Measurements from ENCODE around the gene ROBO2. TPM values are rescaled to one million over a fixed set of nuclear protein-coding genes. Genes with fewer than 3 reads are reported as not detected.

Gene ROBO2
- total RNA-seq, 1 donor from 2014 or later: 0.79 TPM

GRCh38 chr3:77338195-77338594 is 298.3 kb downstream of the ROBO2 start:
- H3K36me3 ChIP-seq (ENCODE audit: control insufficient read depth, insufficient read depth, low read length): no peaks in the 10 kb centered on the region
- no peaks in the 10 kb centered on the region for H3K27me3 ChIP-seq (ENCODE audit: control insufficient read depth, insufficient read depth, low read length)
- DNase-seq (ENCODE audit: low read depth) (no peak), FAIRE-seq (no peak)
- no peak overlapping the region for H3K4me3 ChIP-seq (ENCODE audit: low read depth, low read length)
- no peak for TF ChIP-seq CTCF (IDR thresholded peaks at IDR 0.05; ENCODE audit: insufficient read depth, low read length, severe bottlenecking)

DNA sequence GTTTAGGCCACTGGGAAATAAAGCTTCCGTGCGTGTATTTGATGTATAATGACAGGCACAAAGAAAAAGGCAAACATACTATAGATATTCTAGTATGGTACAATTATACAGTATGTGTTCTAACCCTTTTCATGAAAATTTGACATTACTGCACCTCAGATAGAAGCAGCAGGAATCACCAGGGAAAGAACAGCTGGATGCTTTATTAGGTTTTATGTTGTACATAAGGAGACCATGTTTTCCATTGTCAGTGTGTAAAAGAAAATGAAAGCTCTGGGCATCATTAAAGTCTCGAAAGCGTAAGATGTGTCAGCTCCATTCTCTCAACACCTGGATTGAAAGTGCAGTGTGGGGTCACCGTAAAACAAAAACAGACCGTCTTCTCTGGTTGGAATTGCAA is 302.1 kb downstream of the ROBO2 start:
- no peak overlapping the region for H3K4me3 ChIP-seq (ENCODE audit: low read depth, low read length)
- TF ChIP-seq CTCF (IDR thresholded peaks at IDR 0.05; ENCODE audit: insufficient read depth, low read length, severe bottlenecking): no peak
- DNase-seq (ENCODE audit: low read depth) (no peak), FAIRE-seq (no peak)
- H3K27me3 ChIP-seq (ENCODE audit: control insufficient read depth, insufficient read depth, low read length): no peaks in the 10 kb centered on the region
- no peaks in the 10 kb centered on the region for H3K36me3 ChIP-seq (ENCODE audit: control insufficient read depth, insufficient read depth, low read length)

GRCh38 chr3:77342688-77343087 is 302.8 kb downstream of the ROBO2 start:
- FAIRE-seq (no peak), DNase-seq (ENCODE audit: low read depth) (no peak)
- no peaks in the 10 kb centered on the region for H3K27me3 ChIP-seq (ENCODE audit: control insufficient read depth, insufficient read depth, low read length)
- H3K4me3 ChIP-seq (ENCODE audit: low read depth, low read length): no peak overlapping the region
- no peak for TF ChIP-seq CTCF (IDR thresholded peaks at IDR 0.05; ENCODE audit: insufficient read depth, low read length, severe bottlenecking)
- H3K36me3 ChIP-seq (ENCODE audit: control insufficient read depth, insufficient read depth, low read length): no peaks in the 10 kb centered on the region

DNA sequence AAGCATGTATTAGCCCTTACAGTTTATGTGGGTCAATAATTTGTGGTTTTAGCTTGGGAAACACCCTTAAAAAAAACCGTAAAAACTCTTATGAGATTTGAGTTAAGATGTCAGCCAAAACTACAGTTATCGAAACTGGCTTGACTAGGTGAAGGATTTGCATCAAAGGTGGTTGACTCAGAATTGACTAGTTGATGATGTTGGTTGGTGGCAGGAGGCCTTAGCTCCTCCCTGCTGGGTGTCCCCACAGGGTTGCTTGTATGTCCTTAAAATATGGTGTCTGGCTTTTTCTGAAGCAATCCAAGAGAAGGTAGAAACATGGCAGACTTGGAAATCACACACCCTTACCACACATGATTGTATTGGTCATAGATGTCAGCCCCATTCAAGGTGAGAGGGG is 305.1 kb downstream of the ROBO2 start:
- Histone ChIP-seq H3K27me3 (ENCODE audit: control insufficient read depth, insufficient read depth, low read length) (no peaks in the 10 kb centered on the region), H3K36me3 (ENCODE audit: control insufficient read depth, insufficient read depth, low read length) (no peaks in the 10 kb centered on the region), H3K4me3 (ENCODE audit: low read depth, low read length) (no peak overlapping the region)
- no peak for DNase-seq (ENCODE audit: low read depth)
- TF ChIP-seq CTCF (IDR thresholded peaks at IDR 0.05; ENCODE audit: insufficient read depth, low read length, severe bottlenecking): no peak
- FAIRE-seq: no peak

GRCh38 chr3:77348244-77348855 is 308.5 kb downstream of the ROBO2 start:
- TF ChIP-seq CTCF (IDR thresholded peaks at IDR 0.05; ENCODE audit: insufficient read depth, low read length, severe bottlenecking): peak; percentile 41
- FAIRE-seq: no peak
- no peaks in the 10 kb centered on the region for H3K27me3 ChIP-seq (ENCODE audit: control insufficient read depth, insufficient read depth, low read length)
- H3K36me3 ChIP-seq (ENCODE audit: control insufficient read depth, insufficient read depth, low read length): no peaks in the 10 kb centered on the region
- H3K4me3 ChIP-seq (ENCODE audit: low read depth, low read length): no peak overlapping the region
- peak; percentile 35 for DNase-seq (ENCODE audit: low read depth)

DNA sequence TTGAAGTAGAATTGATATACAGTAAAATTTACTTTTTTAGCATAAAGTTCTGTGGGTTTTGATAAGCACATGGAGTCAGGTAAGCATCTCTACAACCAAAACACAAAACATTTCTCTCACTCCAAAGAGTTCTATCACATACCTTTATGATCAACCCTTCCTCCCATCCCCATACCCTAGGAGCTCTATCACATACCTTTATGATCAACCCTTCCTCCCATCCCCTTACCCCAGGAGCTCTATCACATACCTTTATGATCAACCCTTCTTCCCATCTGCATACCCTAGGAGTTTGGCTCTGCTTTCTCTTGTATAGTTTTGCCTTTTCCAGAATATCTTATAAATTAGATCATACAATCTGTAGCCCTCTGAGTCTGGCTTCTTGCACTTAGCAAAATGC is 315.1 kb downstream of the ROBO2 start:
- peak; percentile 87 for FAIRE-seq
- no peak for TF ChIP-seq CTCF (IDR thresholded peaks at IDR 0.05; ENCODE audit: insufficient read depth, low read length, severe bottlenecking)
- no peak for DNase-seq (ENCODE audit: low read depth)
- H3K27me3 ChIP-seq (ENCODE audit: control insufficient read depth, insufficient read depth, low read length): no peaks in the 10 kb centered on the region
- H3K36me3 ChIP-seq (ENCODE audit: control insufficient read depth, insufficient read depth, low read length): no peaks in the 10 kb centered on the region
- H3K4me3 ChIP-seq (ENCODE audit: low read depth, low read length): no peak overlapping the region
